Sigmoid colon (tissue), 4 donors: Measurements from ENCODE around the gene PHF21A.

Experiments
- POLR2A ChIP-seq, 2 donors: fragments of 450-650 bp; IDR thresholded peaks; one replicate each; pipeline ENCODE4 v1.6.1; 2016; ENCODE audit warnings: antibody characterized with exemption in 2 of 2, mild to moderate bottlenecking in 2 of 2, moderate library complexity in 2 of 2
- POLR2AphosphoS5 ChIP-seq, 4 donors: sonication (generic); formaldehyde crosslinking; IDR thresholded peaks; one replicate each; pipeline ENCODE4 v1.6.1; 2017; ENCODE audit warnings: antibody characterized with exemption in 4 of 4
- TF ChIP-seq, protein P1 (sequence below), 4 experiments: fragments of 450-650 bp in 3 of 4; fragments of 200-600 bp in 1 of 4; IDR thresholded peaks; one replicate each; pipeline ENCODE4 v1.5.1; 2016 to 2019; ENCODE audit warnings: antibody characterized with exemption in 4 of 4, mild to moderate bottlenecking in 3 of 4, moderate library complexity in 2 of 4

DNA sequence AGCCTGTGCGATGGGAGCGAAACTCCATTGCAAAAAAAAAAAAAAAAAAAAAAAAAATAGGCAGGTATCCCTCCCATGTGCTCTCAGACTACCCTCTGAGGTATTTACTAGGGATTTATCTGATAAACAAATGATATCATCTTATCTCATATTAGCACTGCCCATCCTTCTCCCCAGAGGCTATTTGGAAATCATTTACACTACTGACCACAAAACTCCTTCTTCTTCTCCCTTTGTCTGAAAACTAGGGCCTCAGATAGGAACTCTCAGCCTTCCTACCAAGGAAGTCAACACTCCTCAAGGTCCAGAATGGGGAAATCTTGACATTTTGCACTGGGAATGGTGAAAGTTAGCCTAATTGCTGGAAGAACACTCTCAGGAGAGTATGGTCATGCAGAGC, 152.4 kb downstream of the PHF21A start:
- TF ChIP-seq, protein P1, sequence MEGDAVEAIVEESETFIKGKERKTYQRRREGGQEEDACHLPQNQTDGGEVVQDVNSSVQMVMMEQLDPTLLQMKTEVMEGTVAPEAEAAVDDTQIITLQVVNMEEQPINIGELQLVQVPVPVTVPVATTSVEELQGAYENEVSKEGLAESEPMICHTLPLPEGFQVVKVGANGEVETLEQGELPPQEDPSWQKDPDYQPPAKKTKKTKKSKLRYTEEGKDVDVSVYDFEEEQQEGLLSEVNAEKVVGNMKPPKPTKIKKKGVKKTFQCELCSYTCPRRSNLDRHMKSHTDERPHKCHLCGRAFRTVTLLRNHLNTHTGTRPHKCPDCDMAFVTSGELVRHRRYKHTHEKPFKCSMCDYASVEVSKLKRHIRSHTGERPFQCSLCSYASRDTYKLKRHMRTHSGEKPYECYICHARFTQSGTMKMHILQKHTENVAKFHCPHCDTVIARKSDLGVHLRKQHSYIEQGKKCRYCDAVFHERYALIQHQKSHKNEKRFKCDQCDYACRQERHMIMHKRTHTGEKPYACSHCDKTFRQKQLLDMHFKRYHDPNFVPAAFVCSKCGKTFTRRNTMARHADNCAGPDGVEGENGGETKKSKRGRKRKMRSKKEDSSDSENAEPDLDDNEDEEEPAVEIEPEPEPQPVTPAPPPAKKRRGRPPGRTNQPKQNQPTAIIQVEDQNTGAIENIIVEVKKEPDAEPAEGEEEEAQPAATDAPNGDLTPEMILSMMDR (IDR thresholded peaks at IDR 0.05), result no peak
- no peak for TF ChIP-seq POLR2AphosphoS5 (IDR thresholded peaks at IDR 0.05)
- no peak for TF ChIP-seq POLR2A (IDR thresholded peaks at IDR 0.05)
